Caco-2 (cell line): Measurements from ENCODE around the gene JAG1. TPM values are rescaled to one million over a fixed set of nuclear protein-coding genes. Genes with fewer than 3 reads are reported as not detected.

Experiments
- microRNA-seq: library from miRNA; unstranded; fragments of <30 nt; microRNA quantifications from one replicate; pipeline ENCODE4 v1.2.0, GENCODE V29; 2022
- total RNA-seq: library from RNA; stranded (reverse); gene quantifications from 2 replicates; pipeline ENCODE4 v1.2.3, GENCODE V29; 2022

Gene JAG1
- total RNA-seq, 1 experiment from 2014 or later, result 69.8 TPM

Small RNAs within 50 kb of the gene (microRNA-seq; reads per million reads assigned to microRNA genes)
- gene MIR6870, result 0.74 reads per million

Other genes with a start within 250 kb of the JAG1 start
- 15.0 and 15.3 TPM in 2 replicates for gene MKKS, start 239.8 kb downstream of the JAG1 start, total RNA-seq
- gene SLX4IP, start 238.7 kb downstream of the JAG1 start, total RNA-seq, result 8.5 and 8.8 TPM in 2 replicates